NB4 (cell line): ENCODE measurements around the gene CEP131.
"Not testable (repeated sequence)": the region's sequence is repeated elsewhere in the genome, so short reads cannot be mapped to it uniquely, and the experiment has no call there.

Experiments
- CTCF ChIP-seq: IDR thresholded peaks from one replicate; pipeline ENCODE4 v1.5.1; 2012; ENCODE audit warnings: low read depth, low read length
- MYC ChIP-seq: IDR thresholded peaks from 2 replicates; pipeline ENCODE4 v1.6.1; 2011; ENCODE audit warnings: low read depth, low read length
- POLR2A ChIP-seq: IDR thresholded peaks from 2 replicates; pipeline ENCODE4 v1.6.1; 2011; ENCODE audit warnings: mild to moderate bottlenecking; ENCODE audit not compliant: insufficient read length; ENCODE audit errors: extremely low read depth
- TF ChIP-seq, protein P1 (sequence below): IDR thresholded peaks from 2 replicates; pipeline ENCODE4 v1.6.1; 2011; ENCODE audit warnings: low read depth, low read length

- TF ChIP-seq CTCF, POLR2A, MYC: not testable (repeated sequence)
- TF ChIP-seq, protein P1, sequence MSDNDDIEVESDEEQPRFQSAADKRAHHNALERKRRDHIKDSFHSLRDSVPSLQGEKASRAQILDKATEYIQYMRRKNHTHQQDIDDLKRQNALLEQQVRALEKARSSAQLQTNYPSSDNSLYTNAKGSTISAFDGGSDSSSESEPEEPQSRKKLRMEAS, result not testable (repeated sequence)
These were observed 68.7 kb downstream of the CEP131 start for GRCh38 chr17:81154016-81154415.
